ENCODE measurements around the gene SPOCK1. TPM values are rescaled to one million over a fixed set of nuclear protein-coding genes. Genes with fewer than 3 reads are reported as not detected.
A peak's percentile ranks its signal among the peaks of the same experiment; 100 is the strongest.

The SPOCK1 gene
- total RNA-seq, 2 experiments from 2014 or later = 0.16 to 0.38 TPM

DNA sequence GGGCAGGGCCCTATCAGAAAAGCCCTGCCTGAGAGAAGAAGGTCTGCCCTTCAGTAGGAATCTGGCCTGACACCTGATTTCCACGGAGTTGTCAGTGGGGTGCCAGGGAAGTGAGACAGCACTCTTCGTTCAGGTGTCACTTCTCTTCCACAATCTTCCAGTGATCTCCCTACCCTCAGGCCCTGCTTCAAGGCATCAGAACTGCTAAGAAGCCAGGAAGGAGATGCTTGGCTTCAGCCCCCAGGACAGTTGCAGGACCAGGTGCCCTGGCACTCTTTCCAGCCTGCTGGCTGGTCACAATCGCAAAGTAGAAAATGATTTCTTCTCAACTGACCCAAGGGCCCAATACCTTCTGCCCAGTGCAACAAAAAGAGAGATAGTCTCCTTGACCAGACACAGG, 50.3 kb downstream of the SPOCK1 start:
- ATAC-seq (no peak), DNase-seq (no peak)
- CTCF ChIA-PET = no interaction called here
- Mint-ChIP-seq H3K4me3 (no peak overlapping the region), H3K4me1 (no peaks in the 10 kb centered on the region), H3K27ac (no peak overlapping the region), H3K9me3 (ENCODE audit: low read depth) (no peaks in the 10 kb centered on the region), H3K27me3 (peaks cover 5% of the 10 kb centered on the region), H3K36me3 (no peaks in the 10 kb centered on the region)

DNA sequence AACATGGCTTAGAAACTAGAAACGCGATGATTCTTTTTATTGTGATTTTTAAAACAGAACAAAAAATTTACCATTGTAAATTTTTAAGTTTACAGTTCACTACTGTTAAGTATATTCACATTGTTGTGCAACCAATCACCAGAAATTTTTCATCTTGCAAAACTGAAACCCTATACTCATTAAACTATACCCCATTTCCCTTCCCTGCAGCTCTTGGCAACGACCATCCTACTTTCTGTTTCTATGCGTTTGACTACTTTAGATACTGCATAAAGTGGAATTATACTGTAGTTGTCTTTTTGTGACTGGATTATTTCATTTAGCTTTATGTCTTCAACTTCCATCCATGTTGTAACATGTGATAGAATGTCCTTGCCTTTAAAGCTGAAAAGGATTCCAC, 52.5 kb downstream of the SPOCK1 start:
- Mint-ChIP-seq H3K36me3 (no peaks in the 10 kb centered on the region), H3K27ac (no peak overlapping the region), H3K4me3 (no peak overlapping the region), H3K27me3 (peaks cover 2% of the 10 kb centered on the region), H3K4me1 (no peaks in the 10 kb centered on the region), H3K9me3 (ENCODE audit: low read depth) (no peaks in the 10 kb centered on the region)
- no peak for ATAC-seq
- DNase-seq = no peak
- CTCF ChIA-PET = no interaction called here

GRCh38 chr5:137446151-137446550, 53.0 kb downstream of the SPOCK1 start:
- no peaks in the 10 kb centered on the region for H3K4me1 Mint-ChIP-seq
- ATAC-seq = no peak
- no peak overlapping the region for H3K4me3 Mint-ChIP-seq
- no peaks in the 10 kb centered on the region for H3K36me3 Mint-ChIP-seq
- no peak overlapping the region for H3K27ac Mint-ChIP-seq
- no peak for DNase-seq
- H3K9me3 Mint-ChIP-seq (ENCODE audit: low read depth) = no peaks in the 10 kb centered on the region
- H3K27me3 Mint-ChIP-seq = peaks cover 2% of the 10 kb centered on the region
- CTCF ChIA-PET = no interaction called here

GRCh38 chr5:137442660-137443059, 56.5 kb downstream of the SPOCK1 start:
- Mint-ChIP-seq H3K27ac (no peak overlapping the region), H3K36me3 (no peaks in the 10 kb centered on the region), H3K9me3 (ENCODE audit: low read depth) (no peaks in the 10 kb centered on the region), H3K4me1 (peaks cover 5% of the 10 kb centered on the region), H3K4me3 (no peak overlapping the region), H3K27me3 (peaks cover 3% of the 10 kb centered on the region)
- CTCF ChIA-PET = no interaction called here
- ATAC-seq (no peak), DNase-seq (no peak)

DNA sequence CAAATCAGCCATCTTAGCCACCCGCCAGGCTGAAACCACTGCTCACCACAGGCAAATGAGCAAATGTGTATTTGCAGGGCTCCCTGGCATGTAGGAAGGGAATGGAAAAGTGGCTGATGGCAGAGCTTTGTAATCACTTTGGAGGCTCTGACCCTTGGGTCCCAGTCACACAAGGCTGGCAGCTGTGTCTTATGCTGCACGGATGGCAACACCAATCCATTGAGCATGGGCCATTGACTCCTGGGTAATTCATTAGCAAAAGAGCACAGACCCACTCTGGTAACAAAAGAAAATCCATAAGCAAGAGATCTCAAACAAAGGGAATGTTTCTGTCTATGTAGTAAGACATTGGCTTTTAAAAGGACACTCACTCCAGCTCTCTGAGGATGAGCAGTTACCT, 57.6 kb downstream of the SPOCK1 start:
- CTCF ChIA-PET = no interaction called here
- Mint-ChIP-seq H3K4me1 (peaks cover 5% of the 10 kb centered on the region), H3K27ac (no peak overlapping the region), H3K9me3 (ENCODE audit: low read depth) (no peaks in the 10 kb centered on the region), H3K36me3 (no peaks in the 10 kb centered on the region), H3K27me3 (peaks cover 5% of the 10 kb centered on the region), H3K4me3 (no peak overlapping the region)
- ATAC-seq (no peak), DNase-seq (no peak)

DNA sequence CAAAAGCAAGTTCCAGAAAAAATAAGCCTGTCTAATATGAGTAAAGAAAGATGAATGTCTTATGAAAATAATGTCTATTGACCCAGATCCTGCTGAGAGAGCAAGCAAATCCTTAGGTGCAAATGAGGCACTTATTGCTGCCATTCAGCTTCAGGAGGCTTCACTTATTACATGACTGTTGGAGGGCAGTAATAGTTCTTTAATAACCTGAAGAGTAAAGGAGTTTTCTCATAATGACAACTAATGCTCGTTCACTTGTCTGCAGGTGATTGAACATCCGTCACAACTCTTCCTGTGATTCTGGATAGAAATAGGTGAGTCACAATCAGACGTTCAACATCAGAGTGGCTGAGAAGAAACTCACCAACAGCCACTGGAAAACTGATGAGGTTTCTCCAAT, 58.3 kb downstream of the SPOCK1 start:
- peaks cover 5% of the 10 kb centered on the region for H3K27me3 Mint-ChIP-seq
- H3K9me3 Mint-ChIP-seq (ENCODE audit: low read depth) = no peaks in the 10 kb centered on the region
- ATAC-seq (no peak), DNase-seq (no peak)
- H3K4me1 Mint-ChIP-seq = peaks cover 5% of the 10 kb centered on the region
- no peak overlapping the region for H3K27ac Mint-ChIP-seq
- no peak overlapping the region for H3K4me3 Mint-ChIP-seq
- CTCF ChIA-PET = no interaction called here
- no peaks in the 10 kb centered on the region for H3K36me3 Mint-ChIP-seq

GRCh38 chr5:137439645-137440044, 59.5 kb downstream of the SPOCK1 start:
- Mint-ChIP-seq H3K9me3 (ENCODE audit: low read depth) (no peaks in the 10 kb centered on the region), H3K27me3 (peaks cover 5% of the 10 kb centered on the region), H3K27ac (no peak overlapping the region), H3K36me3 (no peaks in the 10 kb centered on the region), H3K4me1 (peaks cover 5% of the 10 kb centered on the region), H3K4me3 (no peak overlapping the region)
- DNase-seq = no peak
- no peak for ATAC-seq
- CTCF ChIA-PET = no interaction called here

GRCh38 chr5:137438932-137439331, 60.2 kb downstream of the SPOCK1 start:
- DNase-seq = no peak
- Mint-ChIP-seq H3K4me1 (peaks cover 5% of the 10 kb centered on the region), H3K4me3 (no peak overlapping the region), H3K9me3 (ENCODE audit: low read depth) (no peaks in the 10 kb centered on the region), H3K27me3 (peaks cover 5% of the 10 kb centered on the region), H3K36me3 (no peaks in the 10 kb centered on the region), H3K27ac (no peak overlapping the region)
- CTCF ChIA-PET = no interaction called here
- peak; percentile 63 for ATAC-seq

DNA sequence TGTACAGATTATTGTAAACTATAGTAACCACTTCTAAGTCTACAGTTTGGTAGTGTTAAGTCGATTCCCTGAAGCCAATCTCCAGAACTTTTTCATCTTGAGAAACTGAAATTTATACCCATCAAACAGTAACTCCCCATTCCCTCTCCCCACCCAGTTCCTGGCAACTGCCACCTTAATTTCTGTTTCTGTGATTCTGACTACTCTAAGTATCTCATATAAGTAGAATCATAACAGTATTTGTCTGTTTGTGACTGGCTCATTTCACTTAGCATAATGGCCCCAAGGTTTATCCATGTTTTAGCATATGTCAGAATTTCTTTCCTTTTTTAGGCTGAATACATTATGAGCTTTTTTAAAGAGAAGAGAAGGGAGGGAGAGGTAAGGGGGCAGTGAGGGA, 61.4 kb downstream of the SPOCK1 start:
- DNase-seq = no peak
- Mint-ChIP-seq H3K36me3 (no peaks in the 10 kb centered on the region), H3K4me3 (no peak overlapping the region), H3K27ac (no peak overlapping the region), H3K4me1 (peaks cover 5% of the 10 kb centered on the region), H3K27me3 (peaks cover 5% of the 10 kb centered on the region), H3K9me3 (ENCODE audit: low read depth) (no peaks in the 10 kb centered on the region)
- CTCF ChIA-PET = no interaction called here
- ATAC-seq = no peak

DNA sequence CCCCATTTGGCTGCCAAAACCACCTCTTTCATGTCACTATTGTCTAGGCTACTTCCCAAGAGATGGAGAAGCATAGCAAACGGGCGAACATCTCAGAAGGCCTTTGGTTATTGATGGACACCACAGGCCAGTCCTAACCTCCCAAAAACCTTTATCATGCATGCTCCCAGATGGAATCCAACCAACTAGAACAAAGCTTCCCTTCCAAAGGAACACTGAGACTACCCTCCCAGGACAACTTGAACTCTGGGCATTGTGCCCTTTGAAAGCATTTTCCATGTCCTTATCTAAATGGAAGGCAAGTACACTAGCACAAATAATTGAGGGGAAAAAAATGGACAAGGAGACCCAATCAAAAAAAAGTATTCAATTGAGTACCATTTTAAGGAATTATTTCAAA, 65.6 kb downstream of the SPOCK1 start:
- H3K4me3 Mint-ChIP-seq = no peak overlapping the region
- H3K4me1 Mint-ChIP-seq = no peaks in the 10 kb centered on the region
- ATAC-seq = no peak
- no peak overlapping the region for H3K27ac Mint-ChIP-seq
- peaks cover 2% of the 10 kb centered on the region for H3K9me3 Mint-ChIP-seq (ENCODE audit: low read depth)
- CTCF ChIA-PET = no interaction called here
- H3K27me3 Mint-ChIP-seq = peaks cover 2% of the 10 kb centered on the region
- no peaks in the 10 kb centered on the region for H3K36me3 Mint-ChIP-seq
- no peak for DNase-seq

DNA sequence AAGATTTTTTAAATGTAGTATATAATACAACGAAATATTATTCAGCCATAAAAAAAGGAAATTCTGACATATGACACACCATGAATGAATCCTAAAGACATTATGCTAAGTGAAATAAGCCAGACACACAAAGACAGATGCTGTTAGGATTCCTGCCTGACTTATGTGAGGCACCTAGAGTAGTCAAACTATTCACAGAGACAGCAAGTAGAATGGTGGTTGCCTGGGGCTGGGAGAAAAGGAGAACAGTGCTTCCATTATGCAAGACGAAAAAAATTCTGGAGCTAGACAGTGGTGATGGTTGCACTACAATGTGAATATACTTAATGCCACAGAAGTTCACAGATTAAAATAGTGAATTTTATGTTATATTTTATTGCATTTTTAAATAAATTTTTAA, 66.8 kb downstream of the SPOCK1 start:
- H3K4me3 Mint-ChIP-seq = no peak overlapping the region
- H3K4me1 Mint-ChIP-seq = no peaks in the 10 kb centered on the region
- ATAC-seq (no peak), DNase-seq (no peak)
- CTCF ChIA-PET = no interaction called here
- H3K27ac Mint-ChIP-seq = no peak overlapping the region
- H3K27me3 Mint-ChIP-seq = peaks cover 2% of the 10 kb centered on the region
- H3K9me3 Mint-ChIP-seq (ENCODE audit: low read depth) = peaks cover 2% of the 10 kb centered on the region
- no peaks in the 10 kb centered on the region for H3K36me3 Mint-ChIP-seq

DNA sequence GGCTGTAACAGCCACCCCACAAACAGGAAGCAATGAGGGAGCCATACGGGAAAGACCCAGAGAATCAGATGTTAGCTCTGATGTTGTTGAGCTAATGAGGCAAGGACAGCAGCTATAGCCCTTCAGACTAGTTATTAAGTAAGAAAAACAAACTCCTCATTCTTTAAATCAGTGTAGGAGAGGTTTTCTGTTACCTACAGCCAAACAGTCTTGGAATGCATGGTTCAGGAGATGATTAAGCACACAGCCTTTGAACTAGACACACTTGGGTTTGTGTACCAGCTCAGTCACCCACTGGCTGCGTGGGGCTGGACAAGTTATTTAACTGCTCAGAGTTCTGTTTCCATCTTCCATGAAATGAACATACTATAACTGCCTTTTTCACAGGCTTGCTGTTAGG, 68.1 kb downstream of the SPOCK1 start:
- ATAC-seq = no peak
- no peaks in the 10 kb centered on the region for H3K36me3 Mint-ChIP-seq
- H3K9me3 Mint-ChIP-seq (ENCODE audit: low read depth) = peaks cover 2% of the 10 kb centered on the region
- H3K4me3 Mint-ChIP-seq = no peak overlapping the region
- no peaks in the 10 kb centered on the region for H3K27me3 Mint-ChIP-seq
- DNase-seq = no peak
- no peaks in the 10 kb centered on the region for H3K4me1 Mint-ChIP-seq
- CTCF ChIA-PET = no interaction called here
- H3K27ac Mint-ChIP-seq = no peak overlapping the region

- DNase-seq (no peak), ATAC-seq (no peak)
- Mint-ChIP-seq H3K4me3 (no peak overlapping the region), H3K9me3 (ENCODE audit: low read depth) (peaks cover 3% of the 10 kb centered on the region), H3K36me3 (no peaks in the 10 kb centered on the region), H3K4me1 (no peaks in the 10 kb centered on the region), H3K27ac (no peak overlapping the region), H3K27me3 (peaks cover 7% of the 10 kb centered on the region)
- CTCF ChIA-PET = no interaction called here
These were observed 83.9 kb downstream of the SPOCK1 start for GRCh38 chr5:137415231-137415681.

GRCh38 chr5:137414112-137414755, 84.9 kb downstream of the SPOCK1 start:
- Mint-ChIP-seq H3K9me3 (ENCODE audit: low read depth) (peaks cover 3% of the 10 kb centered on the region), H3K4me3 (no peak overlapping the region), H3K27me3 (peaks cover 7% of the 10 kb centered on the region), H3K27ac (no peak overlapping the region), H3K4me1 (no peaks in the 10 kb centered on the region), H3K36me3 (no peaks in the 10 kb centered on the region)
- no peak for DNase-seq
- ATAC-seq = no peak
- CTCF ChIA-PET = no interaction called here

- Mint-ChIP-seq H3K4me3 (no peak overlapping the region), H3K9me3 (ENCODE audit: low read depth) (peaks cover 3% of the 10 kb centered on the region), H3K36me3 (no peaks in the 10 kb centered on the region), H3K27ac (no peak overlapping the region), H3K4me1 (no peaks in the 10 kb centered on the region), H3K27me3 (peaks cover 7% of the 10 kb centered on the region)
- no peak for ATAC-seq
- no peak for DNase-seq
- CTCF ChIA-PET = no interaction called here
These were observed 87.0 kb downstream of the SPOCK1 start for GRCh38 chr5:137412136-137412535.

All from activated CD8-positive, alpha-beta memory T cell treated with anti-CD3 and anti-CD28 coated beads, Interleukin-2, amount 10 ng/mL, durations not matched to agents 7 days and 5 days (primary cell).